Measurements from ENCODE around the gene ABCA1.

Gene ABCA1

GRCh38 chr9:104864675-104865104 is 63.3 kb downstream of the ABCA1 start:
- Histone ChIP-seq H3K4me3 (no peak overlapping the region), H3K4me1 (peaks cover 0 to 49% (median 11%) of the 10 kb centered on the region in 4 donors), H3K36me3 (peaks cover 20 to 44% (median 29%) of the 10 kb centered on the region in 3 donors), H3K27ac (no peak overlapping the region), H3K9me3 (no peaks in the 10 kb centered on the region), H3K27me3 (no peaks in the 10 kb centered on the region)
- intact Hi-C loops (cut with DNase I; ENCODE audit: low total_unique reads), result no loop called here
- DNase-seq, result no peak
- TF ChIP-seq CTCF (IDR thresholded peaks at IDR 0.05), result no peak

DNA sequence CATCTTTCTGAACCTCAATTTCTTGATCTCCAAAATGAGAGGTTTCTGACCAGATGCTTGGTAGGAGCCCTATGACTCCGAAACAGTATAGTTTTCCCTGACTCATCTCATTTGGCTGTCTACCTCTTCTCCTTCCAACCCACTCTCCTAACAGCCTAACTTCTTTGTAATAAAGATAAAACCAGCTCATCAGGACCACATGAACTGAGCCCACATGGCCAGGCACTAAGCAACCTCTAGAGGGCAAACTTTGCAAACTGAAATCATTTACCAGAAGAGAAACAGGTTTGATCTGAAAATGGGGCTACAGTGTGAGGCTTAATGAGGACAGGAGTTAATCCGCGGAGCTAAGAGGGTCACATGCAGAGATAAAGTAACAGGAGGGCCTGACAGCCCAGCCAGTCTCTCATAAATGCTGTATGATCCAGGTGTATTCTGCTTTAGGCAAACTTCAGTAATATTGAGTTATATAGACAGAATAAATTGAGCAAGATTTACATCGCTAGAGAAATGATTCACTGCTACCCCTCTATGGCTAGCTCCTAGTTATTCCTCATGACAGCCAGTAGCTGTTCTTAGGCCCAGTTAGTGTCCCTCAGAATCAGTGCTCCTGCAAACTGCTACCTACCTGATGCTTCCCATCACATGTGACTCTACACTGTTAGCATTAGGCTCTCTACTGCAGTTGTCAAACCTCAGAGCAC is 64.6 kb downstream of the ABCA1 start:
- H3K36me3 ChIP-seq, result peaks cover 15 to 40% (median 24%) of the 10 kb centered on the region in 3 donors
- DNase-seq, result peak in 1 of 2 donors; percentile 34
- intact Hi-C loops (cut with DNase I; ENCODE audit: low total_unique reads), result no loop called here
- H3K4me3 ChIP-seq, result no peak overlapping the region
- peak; percentile 52 to 60 for TF ChIP-seq CTCF (IDR thresholded peaks at IDR 0.05)
- no peaks in the 10 kb centered on the region for H3K27me3 ChIP-seq
- peaks cover 0 to 49% (median 10%) of the 10 kb centered on the region in 4 donors for H3K4me1 ChIP-seq
- no peaks in the 10 kb centered on the region for H3K9me3 ChIP-seq
- H3K27ac ChIP-seq, result no peak overlapping the region

GRCh38 chr9:104861397-104861796 is 66.6 kb downstream of the ABCA1 start:
- peaks cover 0 to 67% (median 12%) of the 10 kb centered on the region in 4 donors for H3K4me1 ChIP-seq
- peaks cover 6 to 41% (median 23%) of the 10 kb centered on the region in 3 donors for H3K36me3 ChIP-seq
- H3K4me3 ChIP-seq, result no peak overlapping the region
- H3K9me3 ChIP-seq, result no peaks in the 10 kb centered on the region
- TF ChIP-seq CTCF (IDR thresholded peaks at IDR 0.05), result no peak
- H3K27me3 ChIP-seq, result no peaks in the 10 kb centered on the region
- intact Hi-C loops (cut with DNase I; ENCODE audit: low total_unique reads), result no loop called here
- peak overlapping the region in 1 of 2 donors; percentile 30 for H3K27ac ChIP-seq
- DNase-seq, result no peak

- no peak for DNase-seq
- intact Hi-C loops (cut with DNase I; ENCODE audit: low total_unique reads), result no loop called here
- no peak for TF ChIP-seq CTCF (IDR thresholded peaks at IDR 0.05)
- Histone ChIP-seq H3K4me1 (peaks cover 0 to 74% (median 14%) of the 10 kb centered on the region in 4 donors), H3K27ac (peak overlapping the region in 1 of 2 donors; percentile 30), H3K9me3 (no peaks in the 10 kb centered on the region), H3K36me3 (peaks cover 12 to 46% (median 23%) of the 10 kb centered on the region in 3 donors), H3K4me3 (no peak overlapping the region), H3K27me3 (no peaks in the 10 kb centered on the region)
Observed at GRCh38 chr9:104860263-104860662, 67.7 kb downstream of the ABCA1 start.

- Histone ChIP-seq H3K36me3 (peaks cover 17 to 60% (median 32%) of the 10 kb centered on the region in 3 donors), H3K27ac (peak overlapping the region in 1 of 2 donors; percentile 33), H3K4me3 (no peak overlapping the region), H3K9me3 (no peaks in the 10 kb centered on the region), H3K27me3 (no peaks in the 10 kb centered on the region), H3K4me1 (peaks cover 0 to 71% (median 14%) of the 10 kb centered on the region in 4 donors)
- intact Hi-C loops (cut with DNase I; ENCODE audit: low total_unique reads), result loop anchor here (5.0 kb wide), 1 partner anchor 63 kb away; no protein-coding TSS in a partner anchor
- DNase-seq, result no peak
- no peak for TF ChIP-seq CTCF (IDR thresholded peaks at IDR 0.05)
Observed at GRCh38 chr9:104858846-104859245, 69.1 kb downstream of the ABCA1 start.
